COR-L47 (cell line): ENCODE results near the gene TRAK1.

ENCODE experiments used
- DNase-seq: peaks from one replicate; lab custom pipeline; 2025; lab: John Stamatoyannopoulos, UW

The TRAK1 gene

DNA sequence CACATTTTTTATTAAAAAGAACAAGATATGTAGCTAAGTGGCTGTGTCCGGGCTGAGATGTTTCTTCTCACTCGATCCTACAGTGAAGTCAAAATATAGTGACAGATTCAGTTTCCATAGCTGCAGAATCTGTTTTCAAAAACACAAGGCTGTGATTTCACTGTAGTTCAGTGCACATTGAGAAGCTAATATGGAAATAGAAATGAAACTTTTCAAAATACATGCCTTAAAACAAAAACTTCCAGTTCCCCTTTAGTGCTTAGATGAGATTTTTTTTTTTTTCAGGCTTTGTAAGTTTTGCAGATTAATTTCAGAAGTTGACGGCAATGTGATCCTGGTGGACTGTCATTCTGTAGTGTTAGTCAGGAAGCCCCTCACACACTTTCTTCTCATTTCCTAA lies 23.8 kb upstream of the TRAK1 start:
- DNase-seq: no peak

DNA sequence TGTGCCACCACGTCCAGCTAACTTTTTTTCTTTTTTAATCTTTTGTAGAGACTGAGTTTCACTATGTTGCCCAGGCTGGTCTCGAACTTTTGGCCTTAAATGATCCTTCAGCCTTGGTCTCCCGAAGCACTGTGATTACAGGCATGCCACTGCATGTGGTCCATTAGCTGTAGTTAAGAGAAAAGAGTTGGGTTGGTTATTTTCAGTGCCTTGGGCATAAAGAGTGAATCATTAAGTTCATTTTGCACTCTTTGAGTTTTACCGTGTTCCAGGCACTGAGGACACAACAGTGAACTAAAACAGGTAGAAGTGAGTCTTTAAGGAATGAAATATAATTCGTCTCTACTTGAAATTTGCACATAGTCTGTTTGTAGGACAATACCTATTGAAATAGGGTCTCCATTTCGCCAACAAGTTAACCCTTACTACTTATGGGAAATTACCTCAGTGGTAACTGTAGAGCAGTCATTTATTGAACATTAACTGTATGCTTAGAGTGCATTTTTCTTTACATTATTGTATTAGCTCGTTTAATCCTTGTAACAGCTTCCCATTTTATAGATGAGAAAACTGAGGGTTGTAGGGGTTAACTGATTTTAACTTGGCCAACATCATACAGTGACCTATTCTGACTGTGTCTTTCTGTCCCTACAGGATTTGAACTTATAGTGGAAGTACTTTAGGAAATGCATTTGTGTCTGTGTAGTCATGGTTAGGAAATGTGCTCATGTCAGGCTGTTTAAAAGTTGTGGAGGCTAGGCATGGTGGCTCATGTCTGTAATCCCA lies 22.7 kb upstream of the TRAK1 start:
- no peak for DNase-seq

DNA sequence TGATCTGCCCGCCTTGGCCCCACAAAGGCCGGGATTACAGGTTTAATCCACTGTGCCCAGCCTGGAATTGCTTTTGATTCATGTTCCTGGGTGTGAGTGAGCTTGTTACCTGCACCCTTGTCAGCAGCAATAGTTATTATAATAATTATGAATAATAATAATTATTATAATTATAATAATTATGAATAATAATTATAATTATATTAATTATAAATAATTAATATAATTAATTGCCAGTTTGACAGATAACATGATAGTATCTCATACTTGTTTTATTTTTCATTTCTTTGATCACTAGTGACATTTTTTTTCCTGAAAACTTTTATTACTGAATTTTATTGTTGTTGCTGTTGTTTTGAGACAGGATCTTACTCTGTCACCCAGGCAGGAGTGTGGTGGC lies 21.1 kb upstream of the TRAK1 start:
- DNase-seq: no peak

DNA sequence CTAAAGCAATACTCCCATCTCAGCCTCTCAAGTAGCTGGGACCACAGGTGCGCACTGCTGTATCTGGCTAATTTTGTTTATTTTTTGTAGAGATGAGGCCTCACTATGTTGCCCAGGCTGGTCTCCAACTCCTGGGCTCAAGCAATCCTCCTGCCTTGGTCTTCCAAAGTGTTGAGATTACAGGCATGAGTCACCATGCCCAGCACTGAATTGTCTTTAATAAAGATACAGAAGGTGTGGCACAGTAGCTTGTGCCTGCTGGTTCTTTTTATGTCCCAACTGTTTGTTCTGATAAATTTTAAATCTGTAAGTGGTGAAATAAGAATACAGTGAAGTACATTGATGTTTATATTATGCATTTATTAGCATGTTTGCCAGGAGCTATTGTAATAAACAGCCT lies 20.6 kb upstream of the TRAK1 start:
- no peak for DNase-seq

DNA sequence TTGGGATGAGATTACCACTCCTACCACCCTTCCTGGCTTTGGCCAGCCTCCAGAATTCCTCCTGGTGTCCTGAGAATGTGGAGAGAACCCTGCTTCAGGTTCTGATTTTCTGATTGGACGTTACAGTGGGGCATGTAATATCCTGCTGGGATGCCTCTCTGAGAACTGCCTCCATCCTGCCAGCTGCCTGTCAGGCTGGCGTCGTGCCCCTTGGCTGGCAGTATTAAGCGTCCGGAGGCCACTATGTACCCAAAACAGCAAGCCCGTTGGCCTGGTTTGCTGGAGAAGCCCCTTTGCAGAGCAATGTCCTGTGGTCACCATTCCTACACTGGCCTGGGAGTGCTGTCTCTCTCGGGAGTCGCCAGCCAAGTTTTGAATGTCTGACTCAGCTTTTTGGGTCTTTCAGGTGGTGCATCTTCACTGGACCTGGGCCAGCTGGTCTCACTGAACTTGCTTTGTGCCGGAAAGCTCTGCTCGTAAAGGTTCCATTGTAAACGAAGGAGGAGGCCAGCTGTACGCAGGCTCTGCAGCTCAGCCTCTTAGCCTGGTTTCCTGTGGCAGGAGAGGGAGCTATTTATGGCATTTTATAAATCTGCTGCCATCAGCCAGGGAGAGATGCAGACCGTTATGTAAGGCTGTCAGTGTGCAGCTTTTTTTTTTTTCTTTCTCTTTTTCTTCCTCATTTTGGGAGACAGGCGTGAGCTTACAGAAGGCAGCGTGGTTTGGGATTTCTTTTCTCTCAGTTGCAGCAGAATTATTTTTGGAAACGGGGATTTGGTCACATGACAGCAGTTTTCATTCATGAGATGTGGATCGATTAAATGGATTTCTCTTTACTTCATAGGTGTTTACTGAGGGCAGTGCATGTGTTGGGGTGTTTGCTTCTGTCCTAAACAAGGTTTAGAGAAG lies 19.0 kb upstream of the TRAK1 start:
- DNase-seq: peak; percentile 41

DNA sequence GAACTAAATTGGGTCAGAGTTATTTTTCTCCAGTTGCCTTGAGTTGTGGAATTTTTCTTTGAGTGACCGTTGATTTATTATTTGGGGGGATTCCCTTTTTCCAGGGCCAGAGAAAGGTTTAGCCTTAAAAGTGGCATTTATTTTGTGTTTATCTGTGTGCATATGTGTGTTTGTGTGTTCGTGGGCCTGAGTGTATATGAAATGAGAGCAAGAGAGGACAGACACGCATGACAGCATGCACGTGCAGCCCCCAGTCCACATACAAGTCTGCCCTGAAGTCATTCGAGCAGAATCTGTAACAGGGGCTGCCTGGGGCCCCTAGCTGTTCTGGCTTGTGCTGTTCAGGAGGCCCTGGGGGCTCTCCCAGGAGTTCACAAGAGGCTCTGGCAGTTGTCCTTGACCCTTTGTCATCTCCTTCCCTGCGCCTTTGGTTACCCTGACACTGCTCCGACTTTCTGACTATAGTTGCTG lies 18.3 kb upstream of the TRAK1 start:
- DNase-seq: no peak

DNA sequence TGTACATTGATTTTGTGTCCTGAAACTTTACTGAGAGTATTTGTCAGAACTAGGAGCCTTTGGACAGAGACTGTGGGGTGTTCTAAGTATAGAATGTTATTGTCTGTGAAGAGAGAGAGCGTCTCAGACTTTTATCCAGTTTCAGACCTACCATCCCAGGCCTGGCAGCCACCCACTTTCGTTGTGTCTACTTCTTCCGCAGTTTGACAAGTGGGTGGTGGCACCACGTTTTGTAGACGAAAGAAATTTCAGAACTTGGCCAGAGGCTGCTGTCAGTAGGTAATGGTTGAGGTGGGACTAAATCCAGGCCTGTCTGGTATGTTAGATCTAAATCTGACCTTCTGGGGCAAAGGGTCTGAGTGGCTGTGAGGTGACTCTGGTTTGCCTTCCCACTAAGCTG lies 13.4 kb upstream of the TRAK1 start:
- DNase-seq: no peak

DNA sequence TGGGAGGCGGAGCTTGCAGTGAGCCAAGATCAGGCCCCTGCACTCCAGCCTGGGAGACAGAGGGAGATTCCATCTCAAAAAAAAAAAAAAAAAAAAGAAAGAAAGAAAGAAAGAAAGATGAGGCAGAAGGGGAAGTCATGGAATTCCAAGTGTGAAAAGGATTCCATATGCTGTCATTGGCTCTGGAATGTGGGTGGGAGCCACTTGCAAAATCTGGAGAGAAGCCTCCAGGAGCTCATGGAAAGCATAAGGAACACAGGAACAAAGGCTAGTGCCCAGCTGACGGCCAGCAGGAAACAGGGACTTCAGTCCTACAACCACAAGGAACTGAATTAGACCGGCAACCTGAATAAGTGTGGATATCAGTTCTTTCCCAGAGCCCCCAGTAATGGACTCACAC lies 12.5 kb upstream of the TRAK1 start:
- no peak for DNase-seq

DNA sequence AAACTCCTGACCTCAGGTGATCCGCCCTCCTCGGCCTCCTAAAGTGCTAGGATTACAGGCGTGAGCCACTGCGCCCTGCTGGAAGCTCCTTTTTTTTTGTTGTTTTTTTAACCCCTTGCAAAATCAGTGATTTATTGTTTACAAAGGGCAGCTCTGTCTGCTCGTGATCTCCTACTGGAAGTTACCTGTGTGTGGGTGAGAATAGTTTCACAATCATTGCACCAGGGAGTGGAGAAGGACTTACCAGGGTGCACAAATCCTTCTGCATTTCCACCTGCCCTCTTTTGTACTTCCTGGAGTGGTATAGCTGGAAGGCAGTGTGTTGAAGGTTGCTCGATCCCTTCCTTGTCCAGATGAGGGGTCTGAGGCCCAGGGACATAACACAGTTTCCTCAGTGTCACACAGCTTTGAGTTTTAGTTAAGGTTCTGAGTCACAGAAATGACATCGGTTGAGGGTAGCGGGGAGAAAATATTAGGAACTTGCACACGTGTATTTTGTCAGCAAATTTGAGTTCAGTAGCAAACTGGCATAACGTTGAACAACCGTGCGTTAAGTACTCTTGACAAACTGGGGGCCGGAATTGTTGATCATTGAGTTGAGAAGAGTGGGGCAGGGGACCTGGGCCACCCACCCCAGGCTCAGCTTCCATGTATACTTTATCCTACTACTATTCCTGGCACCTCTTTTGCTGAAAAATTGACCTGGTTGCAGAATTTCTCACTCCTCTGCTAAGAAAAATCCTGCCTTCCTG lies 11.3 kb upstream of the TRAK1 start:
- DNase-seq: no peak

DNA sequence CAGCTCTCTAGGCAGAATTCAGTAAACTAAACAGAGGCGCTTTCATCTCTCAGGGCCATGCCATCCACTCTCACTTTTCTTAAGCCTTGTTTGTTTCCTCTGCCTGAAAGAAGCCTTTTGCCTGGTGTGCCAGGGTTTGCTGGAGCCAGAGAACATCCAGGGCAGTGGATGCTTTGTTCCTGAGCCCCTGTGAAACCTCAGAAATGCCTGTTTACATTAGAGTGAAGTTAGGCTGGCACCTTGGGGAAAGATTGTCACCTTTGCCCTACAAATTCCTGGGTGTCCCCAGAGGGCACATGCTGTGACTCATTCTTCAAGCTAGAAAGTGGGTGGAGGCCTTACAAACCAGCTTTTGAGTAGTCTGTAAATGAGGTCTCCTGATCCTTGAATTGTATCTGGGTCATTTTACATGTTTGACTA lies 10.7 kb upstream of the TRAK1 start:
- no peak for DNase-seq

DNA sequence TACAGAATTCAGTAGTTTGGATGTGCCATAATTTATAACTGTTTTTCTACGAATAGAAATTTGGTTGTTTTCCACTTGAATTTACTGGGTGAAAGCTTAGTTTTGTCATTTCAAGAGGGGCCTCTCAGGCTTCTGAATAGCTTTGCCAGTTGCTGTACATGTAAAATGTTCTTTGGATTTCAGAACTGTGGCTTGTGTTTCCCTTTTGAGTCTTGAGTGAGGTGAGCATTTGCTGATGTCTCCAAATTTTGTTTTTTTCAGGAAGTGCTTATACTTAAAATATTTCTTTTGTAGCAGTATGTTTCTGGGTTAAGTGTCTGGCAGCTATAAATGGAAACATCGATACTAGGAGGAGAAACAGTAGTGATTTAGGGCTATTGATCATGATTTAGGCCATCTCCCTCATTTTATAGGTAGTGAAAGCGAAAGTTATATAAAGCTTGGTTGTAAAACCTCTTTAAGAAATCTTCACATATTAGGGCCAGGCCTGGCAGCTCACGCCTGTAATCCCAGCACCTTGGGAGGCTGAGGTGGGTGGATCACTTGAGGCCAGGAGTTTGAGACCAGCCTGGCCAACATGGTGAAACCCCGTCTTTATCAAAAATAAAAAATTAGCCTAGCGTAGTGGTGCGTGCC lies 9.2 kb upstream of the TRAK1 start:
- DNase-seq: no peak

DNA sequence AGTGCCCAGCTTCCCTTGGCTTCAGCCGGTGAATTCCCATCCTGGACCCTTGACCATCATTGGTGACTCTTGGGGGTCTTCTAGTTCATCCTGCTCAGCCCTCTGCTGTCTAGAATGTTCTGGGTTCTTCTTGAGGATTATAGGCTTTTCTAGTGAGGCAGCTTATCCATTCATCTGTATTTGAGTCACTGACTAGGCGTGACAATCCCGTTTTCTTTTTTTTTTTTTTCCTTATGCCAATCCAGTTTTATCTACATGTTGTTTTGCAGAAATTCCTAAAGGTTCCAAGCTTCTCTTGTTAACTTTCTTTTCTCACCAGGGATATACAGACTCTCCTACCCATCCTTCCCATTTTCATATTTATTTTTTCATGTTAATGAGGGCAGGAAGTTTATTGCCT lies 6.6 kb upstream of the TRAK1 start:
- no peak for DNase-seq

DNA sequence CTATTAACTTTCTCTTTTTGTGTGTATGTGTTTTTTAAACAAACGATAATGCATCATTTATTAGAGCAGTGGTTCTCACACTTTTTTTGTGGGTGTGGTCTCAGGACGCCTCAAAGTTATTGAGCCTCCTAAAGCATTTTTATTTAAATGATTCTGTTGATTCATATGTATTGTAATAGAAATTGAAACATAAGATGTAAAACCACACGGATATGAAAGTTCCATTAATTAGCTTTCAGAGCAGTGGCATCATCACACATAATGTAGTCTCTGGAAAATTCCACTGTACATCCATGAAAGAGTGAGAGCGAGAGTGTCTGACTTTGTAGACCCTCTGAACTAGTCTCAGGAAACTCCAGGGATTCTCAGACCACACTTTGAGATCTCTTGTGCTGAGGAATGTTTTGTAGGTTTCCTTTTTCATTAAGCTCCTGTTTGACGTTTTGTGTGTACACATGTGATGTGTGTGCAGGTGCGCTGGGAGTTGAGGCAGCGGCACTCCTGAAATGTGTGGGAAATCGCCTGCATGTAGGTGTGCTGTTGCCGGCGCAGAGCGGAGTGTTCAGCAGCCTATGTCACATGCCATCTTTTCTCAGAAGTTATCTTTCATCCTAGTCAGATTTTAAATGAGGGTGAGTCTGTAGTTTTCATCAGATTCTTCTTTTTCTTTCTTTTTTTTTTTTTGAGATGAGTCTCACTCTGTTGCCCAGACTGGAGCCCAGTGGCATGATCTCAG lies 5.3 kb upstream of the TRAK1 start:
- DNase-seq: no peak

DNA sequence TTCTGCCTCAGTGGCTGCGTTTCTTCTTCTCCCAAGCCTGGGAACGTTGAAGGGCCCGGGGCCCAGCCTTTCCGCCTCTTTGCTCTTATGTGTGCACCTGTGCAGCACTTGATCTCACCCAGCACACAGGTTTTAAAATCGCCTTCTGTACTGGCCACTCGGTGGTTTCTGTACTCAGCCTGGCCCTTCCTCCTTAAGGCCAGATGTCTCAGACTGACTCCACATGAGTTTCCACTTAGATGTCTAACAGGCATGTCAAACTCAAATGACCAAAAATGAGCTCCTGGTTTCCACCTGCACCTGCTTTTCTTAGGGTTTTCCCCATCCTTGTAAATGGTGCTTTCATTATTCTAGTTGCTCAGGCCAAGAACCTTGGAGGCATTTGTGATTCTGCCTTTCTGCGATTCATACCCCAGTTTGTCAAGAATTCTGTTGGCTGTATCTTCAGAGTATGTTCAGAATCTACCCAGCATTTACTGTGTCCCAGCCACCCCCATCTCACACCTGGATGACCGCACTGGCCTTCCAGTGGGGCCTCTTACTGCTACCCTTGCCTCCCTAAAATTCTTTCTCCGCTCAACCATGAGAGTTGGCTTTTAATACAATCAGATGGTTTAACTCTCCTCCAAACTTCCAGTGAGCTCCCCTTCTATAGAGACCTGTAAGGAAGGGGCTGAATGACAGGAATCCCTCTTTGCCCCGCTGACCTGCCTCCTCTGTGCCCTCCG lies 2.2 kb upstream of the TRAK1 start:
- no peak for DNase-seq

DNA sequence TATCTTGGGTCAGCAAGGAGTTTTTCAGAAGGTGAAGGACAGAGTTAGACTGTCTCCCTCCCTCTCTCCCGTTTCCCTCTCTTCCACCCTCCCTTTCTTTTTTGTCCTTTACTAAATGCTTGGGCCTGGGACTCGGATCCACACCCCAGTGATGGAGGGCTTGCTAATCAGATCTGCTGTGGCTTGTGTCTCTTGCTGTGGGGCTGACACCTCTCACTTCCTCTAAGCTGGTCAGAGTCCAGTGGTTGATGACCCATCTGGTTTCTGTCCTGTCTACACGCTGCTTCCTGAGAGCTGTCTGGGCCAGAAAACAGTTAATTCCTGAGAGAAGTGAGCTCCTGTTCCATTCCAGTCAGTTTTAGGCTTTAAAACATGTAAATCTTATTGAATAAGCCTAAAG lies 849 bp downstream of the TRAK1 start:
- DNase-seq: no peak

DNA sequence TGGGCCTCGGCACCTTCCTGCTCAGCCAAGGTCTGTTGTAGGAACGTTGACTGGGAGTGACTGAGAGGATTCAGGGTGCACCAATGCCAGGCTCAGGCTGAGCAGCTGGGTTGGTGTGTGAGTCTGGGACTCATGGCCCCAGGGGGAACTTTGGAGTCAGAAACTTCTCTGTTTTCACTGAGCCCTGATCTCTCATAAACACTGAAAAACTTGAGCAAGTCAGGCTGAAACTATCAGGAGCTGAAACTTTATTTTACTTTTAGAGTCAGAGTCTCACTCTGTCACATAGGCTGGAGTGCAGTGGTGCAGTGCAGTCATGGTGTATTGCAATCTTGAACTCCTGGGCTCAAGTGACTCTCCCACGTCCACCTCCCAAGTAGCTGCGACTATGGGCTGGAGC lies 3.0 kb downstream of the TRAK1 start:
- DNase-seq: no peak

DNA sequence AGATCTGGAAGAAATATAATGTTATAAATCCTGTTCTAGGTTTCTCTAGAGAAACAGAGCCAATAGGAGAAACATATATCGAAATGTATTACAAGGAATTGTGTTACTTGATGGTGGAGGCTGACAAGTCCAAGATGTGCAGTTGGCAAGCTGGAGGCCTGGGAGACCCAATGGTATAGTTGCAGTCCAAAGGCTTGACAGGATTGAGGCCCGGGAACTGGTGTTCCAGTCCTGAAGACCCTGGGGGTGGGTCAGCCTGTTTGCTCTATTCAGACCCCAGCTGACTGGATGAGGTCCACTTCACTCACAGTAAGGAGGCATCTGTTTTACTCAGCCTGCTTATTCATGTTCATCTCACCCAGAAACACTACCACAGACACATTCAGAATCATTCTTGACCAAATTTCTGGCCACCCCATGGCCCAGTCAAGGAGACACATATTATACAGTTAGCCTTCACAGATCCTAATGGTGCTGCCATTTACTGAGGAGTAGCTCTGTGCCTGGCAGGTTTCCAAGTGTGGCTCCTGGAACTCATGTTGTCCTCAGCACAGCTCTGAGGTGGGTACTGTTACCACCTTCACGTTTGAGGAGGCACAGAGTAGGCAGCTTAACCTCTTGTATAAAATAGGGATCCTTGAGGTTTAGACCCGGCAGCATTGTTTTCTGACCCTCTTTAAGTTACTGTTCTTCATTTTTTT lies 3.7 kb downstream of the TRAK1 start:
- DNase-seq: no peak

DNA sequence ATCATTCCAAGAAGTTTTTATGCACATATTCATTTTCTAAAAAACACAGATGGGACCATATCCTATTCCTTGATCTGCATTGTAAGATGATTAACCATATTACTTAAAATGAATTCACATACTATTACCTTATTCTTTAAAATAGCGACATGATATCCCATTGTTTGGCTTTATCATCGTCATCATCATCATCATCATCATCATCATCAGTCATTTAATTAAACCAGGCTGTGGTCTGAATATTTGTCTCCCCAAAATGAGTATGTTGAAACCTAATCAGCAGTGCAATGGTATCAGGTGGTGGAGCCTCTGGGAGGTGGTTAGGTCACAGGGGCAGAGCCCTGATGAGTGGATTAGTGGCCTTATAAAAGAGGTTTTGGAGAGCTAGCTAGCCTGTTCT lies 4.4 kb downstream of the TRAK1 start:
- DNase-seq: no peak

DNA sequence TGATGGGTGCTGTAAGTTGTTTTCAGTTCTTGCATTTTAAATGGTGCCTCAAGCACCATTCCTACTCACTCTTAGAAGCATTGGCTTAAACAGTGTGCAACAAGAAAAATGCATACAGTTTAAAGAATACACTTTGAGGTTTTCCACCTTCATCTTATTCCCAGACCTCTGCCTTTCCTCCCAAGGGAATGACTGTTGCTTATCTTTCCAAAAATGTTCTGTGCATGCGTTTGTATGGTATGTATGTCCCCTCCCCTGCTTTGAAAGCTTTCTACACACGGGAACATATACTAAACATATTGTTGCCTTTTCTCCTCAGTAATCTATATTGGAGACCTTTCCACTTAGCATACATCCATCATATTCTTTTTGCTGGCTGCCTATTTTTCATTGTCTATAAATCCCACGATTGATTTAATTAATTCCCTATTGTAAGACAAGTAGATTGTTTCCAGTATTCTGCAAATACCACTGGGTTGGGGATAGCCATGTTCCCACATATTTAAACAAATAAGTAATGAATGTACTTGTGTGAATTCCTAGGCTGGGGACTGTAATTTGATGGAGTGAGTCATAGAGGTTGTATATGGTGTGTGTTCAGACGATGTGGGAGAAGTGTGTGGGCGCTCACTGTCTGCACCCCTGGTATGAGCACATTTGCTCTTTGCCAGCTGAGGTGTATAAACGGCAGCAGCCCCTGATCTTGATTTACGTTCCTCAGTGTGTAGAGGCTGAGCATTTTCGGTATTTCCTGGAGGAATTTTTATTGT lies 5.8 kb downstream of the TRAK1 start:
- DNase-seq: no peak
